ENCODE data around the gene OR10Z1.

Gene OR10Z1

DNA sequence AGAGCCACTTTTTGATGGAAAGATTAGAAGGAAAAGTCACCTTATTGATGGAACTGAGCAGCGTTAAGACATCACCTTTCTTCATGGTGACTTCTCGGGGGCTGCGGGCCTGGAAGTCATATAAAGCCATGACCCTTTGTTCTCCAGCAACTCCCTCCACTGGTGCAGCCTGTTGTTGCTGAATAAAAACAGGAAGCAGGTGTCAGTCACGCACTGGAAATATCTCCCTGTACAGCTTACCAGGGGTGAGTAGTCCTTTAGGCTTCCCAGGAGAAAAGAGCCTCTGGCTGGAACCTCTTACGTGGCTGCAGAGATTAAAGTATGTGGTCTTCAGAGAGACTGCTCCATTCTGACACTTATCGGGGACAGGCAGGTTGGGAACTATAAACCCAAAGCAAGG is 49.5 kb downstream of the OR10Z1 start:
- DNase-seq (ENCODE audit: low read depth) = no peak
- H3K4me3 ChIP-seq (ENCODE audit: low read depth, low read length) = no peak overlapping the region
- TF ChIP-seq, protein P1, sequence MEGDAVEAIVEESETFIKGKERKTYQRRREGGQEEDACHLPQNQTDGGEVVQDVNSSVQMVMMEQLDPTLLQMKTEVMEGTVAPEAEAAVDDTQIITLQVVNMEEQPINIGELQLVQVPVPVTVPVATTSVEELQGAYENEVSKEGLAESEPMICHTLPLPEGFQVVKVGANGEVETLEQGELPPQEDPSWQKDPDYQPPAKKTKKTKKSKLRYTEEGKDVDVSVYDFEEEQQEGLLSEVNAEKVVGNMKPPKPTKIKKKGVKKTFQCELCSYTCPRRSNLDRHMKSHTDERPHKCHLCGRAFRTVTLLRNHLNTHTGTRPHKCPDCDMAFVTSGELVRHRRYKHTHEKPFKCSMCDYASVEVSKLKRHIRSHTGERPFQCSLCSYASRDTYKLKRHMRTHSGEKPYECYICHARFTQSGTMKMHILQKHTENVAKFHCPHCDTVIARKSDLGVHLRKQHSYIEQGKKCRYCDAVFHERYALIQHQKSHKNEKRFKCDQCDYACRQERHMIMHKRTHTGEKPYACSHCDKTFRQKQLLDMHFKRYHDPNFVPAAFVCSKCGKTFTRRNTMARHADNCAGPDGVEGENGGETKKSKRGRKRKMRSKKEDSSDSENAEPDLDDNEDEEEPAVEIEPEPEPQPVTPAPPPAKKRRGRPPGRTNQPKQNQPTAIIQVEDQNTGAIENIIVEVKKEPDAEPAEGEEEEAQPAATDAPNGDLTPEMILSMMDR (conservative IDR thresholded peaks at IDR 0.05; ENCODE audit: low read depth, low read length) = no peak
